GM23338 (cell line): ENCODE results near the gene ALDH1A1. TPM values are rescaled to one million over a fixed set of nuclear protein-coding genes. Genes with fewer than 3 reads are reported as not detected.

Experiments used
- ATAC-seq: fragments of 200-7000 bp; cut with Tn5 transposase; 3 replicates; pipeline ENCODE4 v1.9.1; 2020
- DNase-seq: peaks from one replicate; pipeline ENCODE4 v3.0.0-alpha.2; 2015; ENCODE audit warnings: low spot score
- H2AFZ ChIP-seq: fragments of 200-600 bp; sonication (generic); 2 replicates; pipeline ENCODE4 v1.8.0; 2016; ENCODE audit warnings: antibody characterized with exemption, mild to moderate bottlenecking, moderate library complexity
- H3F3A ChIP-seq: fragments of 200-600 bp; sonication (generic); replicated peaks from 2 replicates; pipeline ENCODE4 v1.8.0; 2017; ENCODE audit warnings: antibody characterized with exemption, mixed run types, low read depth
- H3K27ac ChIP-seq: fragments of 200-600 bp; sonication (generic); 2 replicates; pipeline ENCODE4 v1.6.1; 2016; ENCODE audit warnings: low read depth
- H3K27me3 ChIP-seq: fragments of 200-600 bp; sonication (generic); 2 replicates; pipeline ENCODE4 v1.8.0; 2016; ENCODE audit warnings: mild to moderate bottlenecking, mixed run types, moderate library complexity; ENCODE audit not compliant: insufficient read depth
- H3K36me3 ChIP-seq: fragments of 200-600 bp; sonication (generic); 2 replicates; pipeline ENCODE4 v1.8.0; 2016; ENCODE audit warnings: mild to moderate bottlenecking; ENCODE audit not compliant: insufficient read depth
- H3K4me1 ChIP-seq: fragments of 200-600 bp; sonication (generic); 2 replicates; pipeline ENCODE4 v1.8.0; 2016; ENCODE audit warnings: mild to moderate bottlenecking, moderate library complexity; ENCODE audit not compliant: insufficient read depth
- H3K4me2 ChIP-seq: fragments of 200-600 bp; sonication (generic); 2 replicates; pipeline ENCODE4 v1.7.1; 2017; ENCODE audit warnings: mixed run types
- H3K4me3 ChIP-seq: fragments of 200-600 bp; sonication (generic); 2 replicates; pipeline ENCODE4 v1.6.1; 2016; ENCODE audit warnings: mixed run types
- H3K79me2 ChIP-seq: fragments of 200-600 bp; sonication (generic); replicated peaks from 2 replicates; pipeline ENCODE4 v1.8.0; 2017; ENCODE audit warnings: mild to moderate bottlenecking; ENCODE audit not compliant: insufficient read depth
- H3K9me2 ChIP-seq: fragments of 200-600 bp; sonication (generic); 2 replicates; pipeline ENCODE4 v1.8.0; 2017; ENCODE audit not compliant: insufficient read depth
- H4K20me1 ChIP-seq: fragments of 200-600 bp; sonication (generic); replicated peaks from 2 replicates; pipeline ENCODE4 v1.8.0; 2017; ENCODE audit warnings: mild to moderate bottlenecking; ENCODE audit not compliant: insufficient read depth
- H3K27ac Mint-ChIP-seq: 2 replicates; pipeline ENCODE4 v1.8.0; 2020; ENCODE audit warnings: inconsistent platforms, mild to moderate bottlenecking, moderate library complexity, mixed read lengths
- H3K27me3 Mint-ChIP-seq: 3 replicates; pipeline ENCODE4 v1.8.0; 2022; ENCODE audit warnings: low read depth, mild to moderate bottlenecking, moderate library complexity, mixed read lengths, inconsistent platforms; ENCODE audit not compliant: insufficient read depth, poor library complexity
- H3K36me3 Mint-ChIP-seq: 3 replicates; pipeline ENCODE4 v1.8.0; 2021; ENCODE audit warnings: low read depth, mild to moderate bottlenecking, inconsistent platforms, moderate library complexity, mixed read lengths
- H3K4me1 Mint-ChIP-seq: 3 replicates; pipeline ENCODE4 v1.8.0; 2020; ENCODE audit warnings: mild to moderate bottlenecking, inconsistent platforms, mixed read lengths
- H3K4me3 Mint-ChIP-seq: 3 replicates; pipeline ENCODE4 v1.8.0; 2021; ENCODE audit warnings: moderate library complexity, mild to moderate bottlenecking, inconsistent platforms, mixed read lengths
- H3K9me3 Mint-ChIP-seq: 3 replicates; pipeline ENCODE4 v1.8.0; 2020; ENCODE audit warnings: moderate library complexity, mild to moderate bottlenecking, inconsistent platforms, mixed read lengths
- CREB1 ChIP-seq: fragments of 250-450 bp; sonication (Bioruptor Pico); IDR thresholded peaks from 2 replicates; pipeline ENCODE4 v1.5.0; 2020; ENCODE audit warnings: low read depth, mild to moderate bottlenecking, moderate library complexity
- EZH2 ChIP-seq: fragments of 200-600 bp; sonication (generic); IDR thresholded peaks from one replicate; pipeline ENCODE4 v1.8.0; 2017; ENCODE audit warnings: antibody characterized with exemption, mild to moderate bottlenecking, low read depth; ENCODE audit not compliant: unreplicated experiment
- EZH2phosphoT487 ChIP-seq: fragments of 200-600 bp; sonication (generic); IDR thresholded peaks from one replicate; pipeline ENCODE4 v1.8.1; 2018; ENCODE audit warnings: antibody characterized with exemption; ENCODE audit not compliant: unreplicated experiment
- JUNB ChIP-seq: IDR thresholded peaks from one replicate; pipeline ENCODE4 v1.6.1; 2016; ENCODE audit warnings: antibody characterized with exemption; ENCODE audit not compliant: unreplicated experiment
- NANOG ChIP-seq: IDR thresholded peaks from 2 replicates; pipeline ENCODE4 v1.6.1; 2016; ENCODE audit warnings: antibody characterized with exemption, borderline replicate concordance
- POLR2AphosphoS5 ChIP-seq: IDR thresholded peaks from 2 replicates; pipeline ENCODE4 v1.6.1; 2016; ENCODE audit warnings: antibody characterized with exemption, low read depth
- STAT1 ChIP-seq: IDR thresholded peaks from one replicate; pipeline ENCODE4 v1.6.1; 2016; ENCODE audit warnings: antibody characterized with exemption; ENCODE audit not compliant: unreplicated experiment
- ZNF114 ChIP-seq: fragments of 250-450 bp; sonication (Bioruptor Pico); IDR thresholded peaks from 2 replicates; pipeline ENCODE4 v1.5.0; 2020; ENCODE audit warnings: mild to moderate bottlenecking, moderate library complexity
- ZNF331 ChIP-seq: fragments of 250-450 bp; sonication (Bioruptor Pico); IDR thresholded peaks from 2 replicates; pipeline ENCODE4 v1.5.0; 2020; ENCODE audit warnings: low read depth, mild to moderate bottlenecking, moderate library complexity
- polyA plus RNA-seq: library from polyadenylated mRNA; unstranded; fragments of >200 nt; fragmentation: Nextera tagmentation; extraction: Ambion mirVana; gene quantifications from 2 replicates; pipeline ENCODE4 v1.2.1, GENCODE V29; 2016
- total RNA-seq: library from RNA; depleted of rRNA; stranded (reverse); fragments of >200 nt; shearing (Covaris generic); gene quantifications from 2 replicates; pipeline ENCODE4 v1.2.3, GENCODE V29; 2014
- TF ChIP-seq, protein P1 (sequence below), 2 experiments: fragments of 200-600 bp in 1 of 2; sonication (generic) in 1 of 2; conservative IDR thresholded peaks; 2 replicates each; pipeline versions ENCODE4 v1.5.1 to v1.6.1; 2016 to 2017; ENCODE audit warnings: antibody characterized with exemption in 2 of 2, low read depth in 2 of 2, mild to moderate bottlenecking in 2 of 2, moderate library complexity in 1 of 2
- TF ChIP-seq, protein P2 (sequence below): fragments of 250-450 bp; sonication (Bioruptor Pico); IDR thresholded peaks from 2 replicates; pipeline ENCODE4 v1.5.0; 2020; ENCODE audit warnings: mild to moderate bottlenecking, moderate library complexity
- TF ChIP-seq, protein P3 (sequence below): IDR thresholded peaks from one replicate; pipeline ENCODE4 v1.6.1; 2018; ENCODE audit warnings: antibody characterized with exemption; ENCODE audit not compliant: unreplicated experiment
- TF ChIP-seq, protein P4 (sequence below): IDR thresholded peaks from 2 replicates; pipeline ENCODE4 v1.6.1; 2016; ENCODE audit warnings: antibody characterized with exemption

The ALDH1A1 gene
- total and polyA plus RNA-seq, 2 experiments from 2014 or later: 2.1 to 3.4 TPM

DNA sequence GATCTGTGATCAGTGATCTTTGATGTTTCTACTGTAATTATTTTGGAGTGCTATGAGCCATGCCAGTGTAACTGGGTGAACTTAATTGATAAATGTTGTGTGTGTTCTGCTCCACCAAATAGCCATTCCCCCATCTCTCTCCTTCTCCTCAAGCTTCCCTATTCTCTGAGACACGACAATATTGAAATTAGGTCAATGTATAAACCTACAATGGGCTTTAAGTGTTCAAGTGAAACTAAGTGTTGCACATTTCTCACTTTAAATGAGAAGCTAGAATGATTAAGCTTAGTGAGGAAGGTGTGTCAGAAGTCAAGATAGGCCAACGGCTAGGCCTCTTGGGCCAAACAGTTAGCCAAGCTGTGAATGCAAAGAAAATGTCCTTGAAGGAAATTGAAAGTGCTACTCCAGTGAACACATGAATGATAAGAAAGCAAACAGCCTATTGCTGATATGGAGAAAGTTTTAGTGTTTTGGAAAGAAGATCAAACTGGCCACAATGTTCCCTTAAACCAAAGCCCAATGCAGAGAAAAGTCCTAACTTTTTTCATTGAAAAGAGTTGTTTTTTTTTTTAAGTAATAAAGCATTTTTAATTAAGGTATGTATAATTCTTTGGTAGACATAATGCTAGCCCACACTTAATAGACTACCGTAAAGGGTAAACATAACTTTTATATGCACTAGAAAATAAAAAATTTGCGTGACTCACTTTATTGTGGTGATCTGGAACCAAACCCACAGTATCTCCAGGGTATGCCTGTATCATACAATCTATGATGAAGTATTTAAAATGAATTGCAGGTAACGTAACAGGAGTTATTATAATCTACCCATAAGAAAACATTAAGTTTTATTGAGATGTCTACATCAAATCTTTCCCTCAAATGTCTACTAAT is 42.5 kb upstream of the ALDH1A1 start:
- Histone ChIP-seq H3F3A (no peaks in the 10 kb centered on the region), H3K79me2 (no peaks in the 10 kb centered on the region), H3K9me2 (no peaks in the 10 kb centered on the region), H3K27me3 (no peaks in the 10 kb centered on the region), H3K36me3 (no peaks in the 10 kb centered on the region), H3K4me3 (no peak overlapping the region), H3K27ac (no peak overlapping the region), H2AFZ (no peak overlapping the region), H4K20me1 (no peaks in the 10 kb centered on the region), H3K4me1 (peaks cover 8% of the 10 kb centered on the region; the same call in 1 of the 2 replicates), H3K4me2 (no peak overlapping the region)
- no peak for DNase-seq
- Mint-ChIP-seq H3K9me3 (no peaks in the 10 kb centered on the region), H3K36me3 (no peaks in the 10 kb centered on the region), H3K27me3 (peaks cover 3% of the 10 kb centered on the region), H3K4me1 (peaks cover 6% of the 10 kb centered on the region; the same call in 2 of the 3 replicates), H3K27ac (no peak overlapping the region; the same call in 1 of the 2 replicates), H3K4me3 (no peak overlapping the region)
- no peak for TF ChIP-seq JUNB
- TF ChIP-seq NANOG: no peak
- TF ChIP-seq, protein P1, sequence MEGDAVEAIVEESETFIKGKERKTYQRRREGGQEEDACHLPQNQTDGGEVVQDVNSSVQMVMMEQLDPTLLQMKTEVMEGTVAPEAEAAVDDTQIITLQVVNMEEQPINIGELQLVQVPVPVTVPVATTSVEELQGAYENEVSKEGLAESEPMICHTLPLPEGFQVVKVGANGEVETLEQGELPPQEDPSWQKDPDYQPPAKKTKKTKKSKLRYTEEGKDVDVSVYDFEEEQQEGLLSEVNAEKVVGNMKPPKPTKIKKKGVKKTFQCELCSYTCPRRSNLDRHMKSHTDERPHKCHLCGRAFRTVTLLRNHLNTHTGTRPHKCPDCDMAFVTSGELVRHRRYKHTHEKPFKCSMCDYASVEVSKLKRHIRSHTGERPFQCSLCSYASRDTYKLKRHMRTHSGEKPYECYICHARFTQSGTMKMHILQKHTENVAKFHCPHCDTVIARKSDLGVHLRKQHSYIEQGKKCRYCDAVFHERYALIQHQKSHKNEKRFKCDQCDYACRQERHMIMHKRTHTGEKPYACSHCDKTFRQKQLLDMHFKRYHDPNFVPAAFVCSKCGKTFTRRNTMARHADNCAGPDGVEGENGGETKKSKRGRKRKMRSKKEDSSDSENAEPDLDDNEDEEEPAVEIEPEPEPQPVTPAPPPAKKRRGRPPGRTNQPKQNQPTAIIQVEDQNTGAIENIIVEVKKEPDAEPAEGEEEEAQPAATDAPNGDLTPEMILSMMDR (conservative IDR thresholded peaks at IDR 0.05; ENCODE audit: low read depth in 2 of 2): no peak
- TF ChIP-seq POLR2AphosphoS5: no peak
- TF ChIP-seq, protein P2, sequence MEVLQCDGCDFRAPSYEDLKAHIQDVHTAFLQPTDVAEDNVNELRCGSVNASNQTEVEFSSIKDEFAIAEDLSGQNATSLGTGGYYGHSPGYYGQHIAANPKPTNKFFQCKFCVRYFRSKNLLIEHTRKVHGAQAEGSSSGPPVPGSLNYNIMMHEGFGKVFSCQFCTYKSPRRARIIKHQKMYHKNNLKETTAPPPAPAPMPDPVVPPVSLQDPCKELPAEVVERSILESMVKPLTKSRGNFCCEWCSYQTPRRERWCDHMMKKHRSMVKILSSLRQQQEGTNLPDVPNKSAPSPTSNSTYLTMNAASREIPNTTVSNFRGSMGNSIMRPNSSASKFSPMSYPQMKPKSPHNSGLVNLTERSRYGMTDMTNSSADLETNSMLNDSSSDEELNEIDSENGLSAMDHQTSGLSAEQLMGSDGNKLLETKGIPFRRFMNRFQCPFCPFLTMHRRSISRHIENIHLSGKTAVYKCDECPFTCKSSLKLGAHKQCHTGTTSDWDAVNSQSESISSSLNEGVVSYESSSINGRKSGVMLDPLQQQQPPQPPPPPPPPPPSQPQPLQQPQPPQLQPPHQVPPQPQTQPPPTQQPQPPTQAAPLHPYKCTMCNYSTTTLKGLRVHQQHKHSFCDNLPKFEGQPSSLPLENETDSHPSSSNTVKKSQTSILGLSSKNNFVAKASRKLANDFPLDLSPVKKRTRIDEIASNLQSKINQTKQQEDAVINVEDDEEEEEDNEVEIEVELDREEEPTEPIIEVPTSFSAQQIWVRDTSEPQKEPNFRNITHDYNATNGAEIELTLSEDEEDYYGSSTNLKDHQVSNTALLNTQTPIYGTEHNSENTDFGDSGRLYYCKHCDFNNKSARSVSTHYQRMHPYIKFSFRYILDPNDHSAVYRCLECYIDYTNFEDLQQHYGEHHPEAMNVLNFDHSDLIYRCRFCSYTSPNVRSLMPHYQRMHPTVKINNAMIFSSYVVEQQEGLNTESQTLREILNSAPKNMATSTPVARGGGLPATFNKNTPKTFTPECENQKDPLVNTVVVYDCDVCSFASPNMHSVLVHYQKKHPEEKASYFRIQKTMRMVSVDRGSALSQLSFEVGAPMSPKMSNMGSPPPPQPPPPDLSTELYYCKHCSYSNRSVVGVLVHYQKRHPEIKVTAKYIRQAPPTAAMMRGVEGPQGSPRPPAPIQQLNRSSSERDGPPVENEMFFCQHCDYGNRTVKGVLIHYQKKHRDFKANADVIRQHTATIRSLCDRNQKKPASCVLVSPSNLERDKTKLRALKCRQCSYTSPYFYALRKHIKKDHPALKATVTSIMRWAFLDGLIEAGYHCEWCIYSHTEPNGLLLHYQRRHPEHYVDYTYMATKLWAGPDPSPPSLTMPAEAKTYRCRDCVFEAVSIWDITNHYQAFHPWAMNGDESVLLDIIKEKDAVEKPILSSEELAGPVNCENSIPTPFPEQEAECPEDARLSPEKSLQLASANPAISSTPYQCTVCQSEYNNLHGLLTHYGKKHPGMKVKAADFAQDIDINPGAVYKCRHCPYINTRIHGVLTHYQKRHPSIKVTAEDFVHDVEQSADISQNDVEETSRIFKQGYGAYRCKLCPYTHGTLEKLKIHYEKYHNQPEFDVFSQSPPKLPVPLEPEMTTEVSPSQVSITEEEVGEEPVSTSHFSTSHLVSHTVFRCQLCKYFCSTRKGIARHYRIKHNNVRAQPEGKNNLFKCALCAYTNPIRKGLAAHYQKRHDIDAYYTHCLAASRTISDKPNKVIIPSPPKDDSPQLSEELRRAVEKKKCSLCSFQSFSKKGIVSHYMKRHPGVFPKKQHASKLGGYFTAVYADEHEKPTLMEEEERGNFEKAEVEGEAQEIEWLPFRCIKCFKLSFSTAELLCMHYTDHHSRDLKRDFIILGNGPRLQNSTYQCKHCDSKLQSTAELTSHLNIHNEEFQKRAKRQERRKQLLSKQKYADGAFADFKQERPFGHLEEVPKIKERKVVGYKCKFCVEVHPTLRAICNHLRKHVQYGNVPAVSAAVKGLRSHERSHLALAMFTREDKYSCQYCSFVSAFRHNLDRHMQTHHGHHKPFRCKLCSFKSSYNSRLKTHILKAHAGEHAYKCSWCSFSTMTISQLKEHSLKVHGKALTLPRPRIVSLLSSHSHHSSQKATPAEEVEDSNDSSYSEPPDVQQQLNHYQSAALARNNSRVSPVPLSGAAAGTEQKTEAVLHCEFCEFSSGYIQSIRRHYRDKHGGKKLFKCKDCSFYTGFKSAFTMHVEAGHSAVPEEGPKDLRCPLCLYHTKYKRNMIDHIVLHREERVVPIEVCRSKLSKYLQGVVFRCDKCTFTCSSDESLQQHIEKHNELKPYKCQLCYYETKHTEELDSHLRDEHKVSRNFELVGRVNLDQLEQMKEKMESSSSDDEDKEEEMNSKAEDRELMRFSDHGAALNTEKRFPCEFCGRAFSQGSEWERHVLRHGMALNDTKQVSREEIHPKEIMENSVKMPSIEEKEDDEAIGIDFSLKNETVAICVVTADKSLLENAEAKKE (CRISPR knock-in tag): no peak
- TF ChIP-seq, protein P3, sequence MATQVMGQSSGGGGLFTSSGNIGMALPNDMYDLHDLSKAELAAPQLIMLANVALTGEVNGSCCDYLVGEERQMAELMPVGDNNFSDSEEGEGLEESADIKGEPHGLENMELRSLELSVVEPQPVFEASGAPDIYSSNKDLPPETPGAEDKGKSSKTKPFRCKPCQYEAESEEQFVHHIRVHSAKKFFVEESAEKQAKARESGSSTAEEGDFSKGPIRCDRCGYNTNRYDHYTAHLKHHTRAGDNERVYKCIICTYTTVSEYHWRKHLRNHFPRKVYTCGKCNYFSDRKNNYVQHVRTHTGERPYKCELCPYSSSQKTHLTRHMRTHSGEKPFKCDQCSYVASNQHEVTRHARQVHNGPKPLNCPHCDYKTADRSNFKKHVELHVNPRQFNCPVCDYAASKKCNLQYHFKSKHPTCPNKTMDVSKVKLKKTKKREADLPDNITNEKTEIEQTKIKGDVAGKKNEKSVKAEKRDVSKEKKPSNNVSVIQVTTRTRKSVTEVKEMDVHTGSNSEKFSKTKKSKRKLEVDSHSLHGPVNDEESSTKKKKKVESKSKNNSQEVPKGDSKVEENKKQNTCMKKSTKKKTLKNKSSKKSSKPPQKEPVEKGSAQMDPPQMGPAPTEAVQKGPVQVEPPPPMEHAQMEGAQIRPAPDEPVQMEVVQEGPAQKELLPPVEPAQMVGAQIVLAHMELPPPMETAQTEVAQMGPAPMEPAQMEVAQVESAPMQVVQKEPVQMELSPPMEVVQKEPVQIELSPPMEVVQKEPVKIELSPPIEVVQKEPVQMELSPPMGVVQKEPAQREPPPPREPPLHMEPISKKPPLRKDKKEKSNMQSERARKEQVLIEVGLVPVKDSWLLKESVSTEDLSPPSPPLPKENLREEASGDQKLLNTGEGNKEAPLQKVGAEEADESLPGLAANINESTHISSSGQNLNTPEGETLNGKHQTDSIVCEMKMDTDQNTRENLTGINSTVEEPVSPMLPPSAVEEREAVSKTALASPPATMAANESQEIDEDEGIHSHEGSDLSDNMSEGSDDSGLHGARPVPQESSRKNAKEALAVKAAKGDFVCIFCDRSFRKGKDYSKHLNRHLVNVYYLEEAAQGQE: no peak
- no peak for TF ChIP-seq CREB1 (CRISPR knock-in tag)
- TF ChIP-seq ZNF331 (CRISPR knock-in tag): no peak
- no peak for TF ChIP-seq ZNF114 (CRISPR knock-in tag)
- no peak for TF ChIP-seq EZH2
- no peak for TF ChIP-seq EZH2phosphoT487
- TF ChIP-seq STAT1: no peak
- TF ChIP-seq, protein P4, sequence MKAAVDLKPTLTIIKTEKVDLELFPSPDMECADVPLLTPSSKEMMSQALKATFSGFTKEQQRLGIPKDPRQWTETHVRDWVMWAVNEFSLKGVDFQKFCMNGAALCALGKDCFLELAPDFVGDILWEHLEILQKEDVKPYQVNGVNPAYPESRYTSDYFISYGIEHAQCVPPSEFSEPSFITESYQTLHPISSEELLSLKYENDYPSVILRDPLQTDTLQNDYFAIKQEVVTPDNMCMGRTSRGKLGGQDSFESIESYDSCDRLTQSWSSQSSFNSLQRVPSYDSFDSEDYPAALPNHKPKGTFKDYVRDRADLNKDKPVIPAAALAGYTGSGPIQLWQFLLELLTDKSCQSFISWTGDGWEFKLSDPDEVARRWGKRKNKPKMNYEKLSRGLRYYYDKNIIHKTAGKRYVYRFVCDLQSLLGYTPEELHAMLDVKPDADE: no peak
- no peak for ATAC-seq
